SU-DHL-6 (cell line): ENCODE results near the gene SYT9.

Source experiments
- H2AFZ ChIP-seq: fragments of 200-600 bp; sonication (generic); 2 replicates; pipeline ENCODE4 v1.6.1; 2014; ENCODE audit warnings: low read depth, mild to moderate bottlenecking, moderate library complexity, mixed read lengths, antibody characterized with exemption, low read length; ENCODE audit not compliant: severe bottlenecking
- H3F3A ChIP-seq: fragments of 200-600 bp; shearing (Covaris generic); 2 replicates; pipeline ENCODE4 v1.6.0; 2016; ENCODE audit warnings: antibody characterized with exemption, mild to moderate bottlenecking; ENCODE audit not compliant: insufficient read depth
- H3K27ac ChIP-seq: fragments of 200-600 bp; sonication (generic); 2 replicates; pipeline ENCODE4 v1.5.1; 2016; ENCODE audit warnings: low read depth, mild to moderate bottlenecking, low read length, moderate library complexity, mixed read lengths
- H3K27me3 ChIP-seq: fragments of 200-600 bp; sonication (generic), shearing (Covaris generic); 2 replicates; pipeline ENCODE4 v1.6.0; 2014; ENCODE audit warnings: mild to moderate bottlenecking, low read length
- H3K36me3 ChIP-seq: fragments of 200-600 bp; sonication (generic); 2 replicates; pipeline ENCODE4 v1.6.1; 2014; ENCODE audit warnings: mild to moderate bottlenecking, low read length, mixed read lengths
- H3K4me2 ChIP-seq: fragments of 300-600, 200-600 bp; shearing (Covaris generic), sonication (generic); 2 replicates; pipeline ENCODE4 v1.6.0; 2014; ENCODE audit warnings: low read length, low read depth, mild to moderate bottlenecking; ENCODE audit not compliant: poor library complexity, severe bottlenecking
- H3K4me3 ChIP-seq: fragments of 200-600 bp; sonication (generic); 2 replicates; pipeline ENCODE4 v1.5.1; 2014; ENCODE audit warnings: antibody characterized with exemption, low read length, mild to moderate bottlenecking, mixed read lengths; ENCODE audit not compliant: insufficient read depth, poor library complexity, severe bottlenecking
- H3K79me2 ChIP-seq: fragments of 200-600 bp; sonication (generic); 2 replicates; pipeline ENCODE4 v1.6.1; 2014; ENCODE audit warnings: mild to moderate bottlenecking, low read length, moderate library complexity; ENCODE audit not compliant: insufficient read depth
- H3K9ac ChIP-seq: fragments of 200-600 bp; sonication (generic); 2 replicates; pipeline ENCODE4 v1.7.0; 2014; ENCODE audit warnings: mild to moderate bottlenecking, low read length
- H3K9me2 ChIP-seq: fragments of 200-600 bp; sonication (generic); replicated peaks from 2 replicates; pipeline ENCODE4 v1.6.1; 2014; ENCODE audit warnings: low read length; ENCODE audit not compliant: insufficient read depth
- H3K9me3 ChIP-seq: fragments of 200-600 bp; sonication (generic); 2 replicates; pipeline ENCODE4 v1.6.1; 2014; ENCODE audit warnings: low read length, mixed read lengths; ENCODE audit not compliant: insufficient read depth
- H4K20me1 ChIP-seq: fragments of 200-600 bp; sonication (generic); 2 replicates; pipeline ENCODE4 v1.6.1; 2014; ENCODE audit warnings: low read depth, mild to moderate bottlenecking, antibody characterized with exemption, low read length, moderate library complexity, mixed read lengths
- EZH2phosphoT487 ChIP-seq: fragments of 200-600 bp; sonication (generic), shearing (Covaris generic); conservative IDR thresholded peaks from 2 replicates; pipeline ENCODE4 v1.6.1; 2018; ENCODE audit warnings: mild to moderate bottlenecking, antibody characterized with exemption, low read length, moderate library complexity, mixed read lengths
- TF ChIP-seq, protein P1 (sequence below): fragments of 200-600 bp; sonication (generic); IDR thresholded peaks from one replicate; pipeline ENCODE4 v1.5.1; 2017; ENCODE audit warnings: antibody characterized with exemption, mild to moderate bottlenecking, low read length, moderate library complexity; ENCODE audit not compliant: insufficient read depth, poor library complexity, severe bottlenecking

The SYT9 gene

DNA sequence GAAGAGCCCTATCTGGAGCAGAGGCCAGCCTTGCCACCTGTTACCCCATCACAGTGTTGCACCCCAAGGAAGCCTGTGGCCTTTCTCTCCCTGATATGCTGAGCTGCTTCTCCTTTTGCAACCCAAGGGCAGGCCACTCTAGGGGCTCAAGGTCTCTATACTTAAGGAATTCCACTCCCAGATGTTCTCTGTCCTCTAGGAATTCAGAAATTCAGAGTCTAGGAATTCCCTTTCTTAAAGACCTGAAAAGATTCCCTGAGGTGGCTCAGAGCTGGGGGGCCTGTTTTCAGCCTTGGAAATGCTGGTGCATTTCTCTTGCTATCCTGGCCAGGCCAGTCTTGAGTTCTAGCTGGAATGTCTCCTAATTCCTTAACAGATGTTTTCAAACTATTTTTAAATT lies 165.6 kb downstream of the SYT9 start:
- no peak overlapping the region for H3K27ac ChIP-seq
- H3K36me3 ChIP-seq: no peaks in the 10 kb centered on the region
- no peaks in the 10 kb centered on the region for H3K9me2 ChIP-seq
- H3K4me2 ChIP-seq: no peak overlapping the region
- H3K9ac ChIP-seq: no peak overlapping the region
- H3F3A ChIP-seq: no peaks in the 10 kb centered on the region
- H2AFZ ChIP-seq: no peak overlapping the region
- H3K4me3 ChIP-seq: no peak overlapping the region
- H3K27me3 ChIP-seq: no peaks in the 10 kb centered on the region
- H4K20me1 ChIP-seq: no peaks in the 10 kb centered on the region
- H3K79me2 ChIP-seq: no peaks in the 10 kb centered on the region
- TF ChIP-seq, protein P1, sequence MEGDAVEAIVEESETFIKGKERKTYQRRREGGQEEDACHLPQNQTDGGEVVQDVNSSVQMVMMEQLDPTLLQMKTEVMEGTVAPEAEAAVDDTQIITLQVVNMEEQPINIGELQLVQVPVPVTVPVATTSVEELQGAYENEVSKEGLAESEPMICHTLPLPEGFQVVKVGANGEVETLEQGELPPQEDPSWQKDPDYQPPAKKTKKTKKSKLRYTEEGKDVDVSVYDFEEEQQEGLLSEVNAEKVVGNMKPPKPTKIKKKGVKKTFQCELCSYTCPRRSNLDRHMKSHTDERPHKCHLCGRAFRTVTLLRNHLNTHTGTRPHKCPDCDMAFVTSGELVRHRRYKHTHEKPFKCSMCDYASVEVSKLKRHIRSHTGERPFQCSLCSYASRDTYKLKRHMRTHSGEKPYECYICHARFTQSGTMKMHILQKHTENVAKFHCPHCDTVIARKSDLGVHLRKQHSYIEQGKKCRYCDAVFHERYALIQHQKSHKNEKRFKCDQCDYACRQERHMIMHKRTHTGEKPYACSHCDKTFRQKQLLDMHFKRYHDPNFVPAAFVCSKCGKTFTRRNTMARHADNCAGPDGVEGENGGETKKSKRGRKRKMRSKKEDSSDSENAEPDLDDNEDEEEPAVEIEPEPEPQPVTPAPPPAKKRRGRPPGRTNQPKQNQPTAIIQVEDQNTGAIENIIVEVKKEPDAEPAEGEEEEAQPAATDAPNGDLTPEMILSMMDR: no peak
- TF ChIP-seq EZH2phosphoT487: no peak
- no peaks in the 10 kb centered on the region for H3K9me3 ChIP-seq

DNA sequence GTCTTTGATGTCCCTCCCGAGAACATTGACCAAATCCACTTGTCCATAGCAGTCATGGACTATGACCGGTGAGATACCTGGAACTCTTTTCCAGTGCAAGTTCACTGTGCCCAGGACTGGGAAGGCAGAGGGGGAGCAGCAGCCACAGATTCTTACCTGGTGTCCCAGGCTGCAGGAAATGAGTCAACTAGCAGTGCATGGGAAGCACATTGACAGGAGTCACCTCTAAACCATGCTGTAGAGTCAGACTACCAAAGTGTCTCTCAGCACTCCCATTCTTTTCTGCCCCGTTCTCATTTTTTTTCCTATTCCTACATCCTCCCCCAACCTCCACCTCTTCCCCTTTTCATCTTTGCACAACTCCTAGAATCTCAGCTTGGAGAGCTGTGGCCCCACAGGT lies 166.4 kb downstream of the SYT9 start:
- Histone ChIP-seq H3K9me3 (no peaks in the 10 kb centered on the region), H3K9me2 (no peaks in the 10 kb centered on the region), H4K20me1 (no peaks in the 10 kb centered on the region), H3K27me3 (no peaks in the 10 kb centered on the region), H2AFZ (no peak overlapping the region), H3K4me3 (no peak overlapping the region), H3K9ac (no peak overlapping the region), H3F3A (no peaks in the 10 kb centered on the region), H3K4me2 (no peak overlapping the region), H3K36me3 (no peaks in the 10 kb centered on the region), H3K79me2 (no peaks in the 10 kb centered on the region), H3K27ac (no peak overlapping the region)
- TF ChIP-seq EZH2phosphoT487: no peak
- TF ChIP-seq, protein P1: no peak

DNA sequence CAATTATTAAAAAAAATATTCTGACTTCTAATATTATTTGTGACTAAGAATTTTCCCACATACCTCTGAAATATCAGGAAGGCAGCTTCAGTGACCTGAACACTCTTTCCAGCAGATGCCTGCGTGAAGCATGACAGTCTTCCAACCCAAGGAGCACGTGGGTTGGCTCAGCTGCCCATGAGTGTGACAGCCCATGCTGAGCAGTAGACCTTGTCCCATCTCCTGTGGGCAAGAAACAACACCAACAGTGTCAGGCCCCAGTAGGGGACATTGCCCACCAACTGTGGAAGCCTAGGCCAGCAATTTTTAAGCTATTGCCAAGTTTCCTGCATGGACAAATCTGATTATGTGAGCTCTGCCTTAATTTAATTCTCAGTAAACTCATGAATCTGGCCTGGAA lies 167.2 kb downstream of the SYT9 start:
- H3K4me3 ChIP-seq: no peak overlapping the region
- H3K79me2 ChIP-seq: no peaks in the 10 kb centered on the region
- no peaks in the 10 kb centered on the region for H3K36me3 ChIP-seq
- no peak overlapping the region for H3K4me2 ChIP-seq
- H3K9ac ChIP-seq: no peak overlapping the region
- no peaks in the 10 kb centered on the region for H3F3A ChIP-seq
- H3K9me2 ChIP-seq: no peaks in the 10 kb centered on the region
- TF ChIP-seq, protein P1: no peak
- H2AFZ ChIP-seq: no peak overlapping the region
- H3K9me3 ChIP-seq: no peaks in the 10 kb centered on the region
- no peaks in the 10 kb centered on the region for H4K20me1 ChIP-seq
- no peak overlapping the region for H3K27ac ChIP-seq
- no peaks in the 10 kb centered on the region for H3K27me3 ChIP-seq

DNA sequence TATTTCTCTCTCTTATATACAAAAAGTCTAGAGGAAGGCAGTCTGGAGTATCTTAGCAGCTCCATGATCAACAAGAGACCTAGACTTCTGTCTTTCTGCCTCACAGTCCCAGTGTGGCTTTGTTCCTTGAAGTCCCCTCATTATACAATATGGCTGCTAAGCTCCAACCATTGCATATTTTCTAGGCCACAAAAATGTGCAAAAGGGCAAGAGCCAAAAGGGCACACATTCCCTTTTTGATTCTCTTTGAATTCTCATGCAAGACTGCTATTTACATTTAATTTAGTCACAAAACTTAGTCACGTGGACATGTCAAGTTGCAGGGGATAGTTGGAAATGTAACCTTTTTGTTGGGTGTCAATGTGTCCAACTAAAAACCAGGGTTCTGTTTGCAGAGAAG lies 169.4 kb downstream of the SYT9 start:
- H4K20me1 ChIP-seq: no peaks in the 10 kb centered on the region
- H3K4me3 ChIP-seq: no peak overlapping the region
- no peak overlapping the region for H3K27ac ChIP-seq
- H3K9me2 ChIP-seq: no peaks in the 10 kb centered on the region
- no peaks in the 10 kb centered on the region for H3K36me3 ChIP-seq
- no peaks in the 10 kb centered on the region for H3K79me2 ChIP-seq
- no peak overlapping the region for H2AFZ ChIP-seq
- H3F3A ChIP-seq: no peaks in the 10 kb centered on the region
- no peak overlapping the region for H3K4me2 ChIP-seq
- H3K9me3 ChIP-seq: no peaks in the 10 kb centered on the region
- TF ChIP-seq, protein P1: no peak
- TF ChIP-seq EZH2phosphoT487: no peak
- no peak overlapping the region for H3K9ac ChIP-seq
- no peaks in the 10 kb centered on the region for H3K27me3 ChIP-seq
